ENCODE data around the gene MAML3. TPM values are rescaled to one million over a fixed set of nuclear protein-coding genes. Genes with fewer than 3 reads are reported as not detected.

MAML3 gene
- total and polyA plus RNA-seq, 2 of the 13 experiments (the other 11 are each of a cell fraction or from before 2014, with no cell fraction given): 0.05 to 0.13 TPM

- ChIA-PET POLR2A (no interaction called here), CTCF (ENCODE audit: low intra/inter-chr PET ratio, low total read pairs) (interaction anchor here (1.8 kb wide), 1 partner anchor 113 kb away, joined by 21 read pairs; no protein-coding TSS in a partner anchor)
- no peaks in the 10 kb centered on the region for H3K9me3 ChIP-seq (ENCODE audit: low read length)
- in situ Hi-C loops (cut with HindIII; ENCODE audit: extremely low pct_ligation_motif_present, low pct_unique_long_range_greater_than_20kb): no loop called here
- no peak overlapping the region for H2AFZ ChIP-seq (ENCODE audit: low read length)
- no peak overlapping the region for H3K27ac ChIP-seq (ENCODE audit: extremely low read length, insufficient read depth, low read length)
- ATAC-seq (no peak), FAIRE-seq (no peak), DNase-seq (ENCODE audit: low spot score) (no peak)
- TF ChIP-seq ZSCAN12 (CRISPR knock-in tag; IDR thresholded peaks at IDR 0.05) (no peak), ZMYM3 (CRISPR knock-in tag; IDR thresholded peaks at IDR 0.05) (no peak), ATF4 (CRISPR knock-in tag; IDR thresholded peaks at IDR 0.05) (no peak), RXRB (CRISPR knock-in tag; IDR thresholded peaks at IDR 0.05; ENCODE audit: borderline replicate concordance) (no peak), THAP9 (CRISPR knock-in tag; IDR thresholded peaks at IDR 0.05; ENCODE audit: borderline replicate concordance) (no peak), NKX3-1 (CRISPR knock-in tag; IDR thresholded peaks at IDR 0.05) (no peak), NR3C1 (CRISPR knock-in tag; IDR thresholded peaks at IDR 0.05) (no peak), XRCC5 (optimal IDR thresholded peaks at IDR 0.05; ENCODE audit: low read length) (no peak), ZNF292 (CRISPR knock-in tag; IDR thresholded peaks at IDR 0.05; ENCODE audit: borderline replicate concordance, low read depth) (no peak), SNRNP70 (IDR thresholded peaks at IDR 0.05; ENCODE audit: low read depth, low read length) (no peak)
- H3K4me1 ChIP-seq (ENCODE audit: insufficient read depth, low read length): peaks cover 17% of the 10 kb centered on the region
- 65% methylated on average over 4 of the region's 4 CpGs for WGBS (ENCODE audit: low lambda C conversion rate)
- intact Hi-C loops (cut with micrococcal nuclease; ENCODE audit: unreplicated experiment): loop anchor here (1.0 kb wide), 1 partner anchor 114 kb away; no protein-coding TSS in a partner anchor
- no peaks in the 10 kb centered on the region for H3K36me3 ChIP-seq (replicated peaks in 1 of 2; ENCODE audit: control insufficient read depth in 1 of 2, insufficient read depth in 2 of 2, low read length in 2 of 2)
- no peaks in the 10 kb centered on the region for H4K20me1 ChIP-seq (ENCODE audit: insufficient read depth, low read length)
- H3K4me3 ChIP-seq (replicated peaks in 1 of 3; ENCODE audit: insufficient read depth in 1 of 3, low read depth in 2 of 3, low read length in 3 of 3): no peak overlapping the region
- no peaks in the 10 kb centered on the region for H3K79me2 ChIP-seq (ENCODE audit: insufficient read depth, low read length)
- no peak overlapping the region for H3K4me2 ChIP-seq (ENCODE audit: low read depth, low read length)
- H3K9ac ChIP-seq (ENCODE audit: insufficient read depth, low read depth, low read length): no peak overlapping the region
- H3K27me3 ChIP-seq (ENCODE audit: control insufficient read depth in 1 of 2, insufficient read depth in 2 of 2, low read length in 2 of 2): peaks cover 0 to 3% of the 10 kb centered on the region in 2 experiments; a peak in 2 of 5 replicates
- BruUV-seq (replicated peaks): no TSS peak
Measured at GRCh38 chr4:139769364-139769763, 384.6 kb downstream of the MAML3 start.

All from HepG2 (cell line).